NCI-H1930 (cell line): ENCODE data around the gene MEIS2.

Source experiments
- DNase-seq, 2 experiments: peaks; one replicate each; lab custom pipeline; 2025; lab: John Stamatoyannopoulos, UW

The MEIS2 gene

DNA sequence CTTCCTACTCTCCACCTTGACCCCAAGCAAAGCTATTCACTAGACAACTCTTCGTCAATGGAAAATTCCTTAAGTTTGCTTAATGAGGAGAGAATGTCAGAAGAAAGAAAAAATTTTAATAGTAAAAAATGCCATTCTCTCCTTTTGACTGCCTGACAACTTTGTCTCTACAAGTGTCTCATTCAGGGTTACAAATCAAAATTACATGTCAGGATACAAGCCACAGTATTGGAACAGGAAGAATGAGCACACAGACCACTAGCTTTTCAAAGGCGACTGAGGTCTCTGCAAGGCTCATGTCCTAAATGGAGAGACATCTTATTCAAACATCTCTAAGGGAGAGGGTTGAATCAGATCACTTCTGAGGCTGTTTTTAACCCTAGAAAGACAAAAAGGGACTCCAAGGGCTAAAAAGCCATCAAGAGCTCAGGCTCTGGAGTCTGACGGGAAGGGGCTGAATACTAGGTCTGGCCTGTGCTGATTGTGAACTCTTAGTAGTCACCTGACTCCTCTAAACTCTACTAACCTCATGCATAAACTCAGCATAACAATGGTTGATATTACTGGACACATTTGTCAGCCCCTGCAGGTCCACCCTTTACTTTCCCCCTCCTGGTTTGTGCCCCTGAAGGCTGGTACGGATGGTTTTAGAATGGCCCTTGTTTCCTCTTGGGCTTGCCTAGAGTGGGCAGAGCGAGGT is 12.8 kb upstream of the MEIS2 start:
- DNase-seq, result no peak

DNA sequence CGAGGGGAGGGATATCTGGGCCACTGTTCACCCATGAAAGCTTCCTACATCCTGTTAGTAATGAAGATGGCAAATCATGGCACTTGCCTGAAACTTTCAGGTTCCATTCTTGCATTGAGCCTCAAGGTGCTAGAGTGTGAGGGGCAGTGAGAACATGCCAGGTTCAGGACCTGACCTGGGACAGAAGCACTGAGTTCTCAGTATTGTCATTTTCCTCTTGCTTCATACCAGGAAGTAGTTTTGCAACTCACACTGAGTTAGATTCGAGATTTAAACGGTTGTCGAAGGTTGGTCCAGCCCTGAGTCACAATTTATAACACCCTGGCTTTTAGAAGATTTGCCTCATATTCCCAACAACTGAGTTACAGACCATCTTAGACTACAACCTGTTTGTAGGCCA is 11.8 kb upstream of the MEIS2 start:
- no peak for DNase-seq

DNA sequence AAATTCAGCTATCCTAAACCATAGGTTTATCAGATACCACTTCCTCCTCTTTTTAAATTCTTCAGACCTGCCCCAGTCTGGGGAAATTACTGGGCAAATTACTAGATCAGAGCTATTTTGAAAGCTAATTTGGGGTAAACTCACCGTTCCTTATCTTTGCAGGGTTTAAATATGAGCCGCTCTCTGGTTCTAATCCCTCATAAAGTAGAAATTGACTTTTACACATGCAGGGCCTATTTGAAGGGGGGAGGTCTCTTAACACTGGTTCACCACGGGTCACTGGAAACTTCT is 11.0 kb upstream of the MEIS2 start:
- DNase-seq, result no peak

DNA sequence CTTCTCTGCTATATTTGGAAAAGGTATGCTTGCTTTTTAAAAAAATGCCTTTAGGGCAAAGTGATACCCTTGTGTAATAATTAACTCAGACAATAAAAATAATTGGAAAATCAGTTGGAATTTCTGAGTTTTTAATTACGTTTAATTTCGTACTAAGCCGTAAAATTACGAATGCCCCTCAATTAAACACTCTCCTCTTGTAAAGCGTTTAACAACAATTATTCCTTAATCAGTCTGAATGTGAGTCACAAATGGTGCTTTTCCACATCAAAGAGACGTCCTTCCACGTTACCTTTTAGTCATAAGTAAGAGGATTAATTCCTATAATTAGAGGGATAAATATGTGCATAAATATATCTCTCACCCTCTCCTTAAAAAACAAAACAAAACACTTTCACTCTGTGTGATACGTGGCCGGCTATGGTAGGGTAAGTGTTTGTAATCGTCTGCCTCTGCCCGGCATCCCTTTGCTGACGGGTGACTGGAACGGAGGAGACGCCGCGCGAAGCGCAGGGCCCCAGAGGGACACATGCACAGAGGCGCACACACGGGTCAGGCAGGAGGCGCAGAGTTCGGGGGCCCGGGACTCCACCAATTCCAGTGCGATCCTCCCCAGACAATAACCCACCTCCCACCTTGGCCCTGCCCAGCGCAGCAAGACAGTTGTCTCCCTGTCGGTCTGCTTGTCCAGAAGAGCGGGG is 9.7 kb upstream of the MEIS2 start:
- DNase-seq, result no peak

DNA sequence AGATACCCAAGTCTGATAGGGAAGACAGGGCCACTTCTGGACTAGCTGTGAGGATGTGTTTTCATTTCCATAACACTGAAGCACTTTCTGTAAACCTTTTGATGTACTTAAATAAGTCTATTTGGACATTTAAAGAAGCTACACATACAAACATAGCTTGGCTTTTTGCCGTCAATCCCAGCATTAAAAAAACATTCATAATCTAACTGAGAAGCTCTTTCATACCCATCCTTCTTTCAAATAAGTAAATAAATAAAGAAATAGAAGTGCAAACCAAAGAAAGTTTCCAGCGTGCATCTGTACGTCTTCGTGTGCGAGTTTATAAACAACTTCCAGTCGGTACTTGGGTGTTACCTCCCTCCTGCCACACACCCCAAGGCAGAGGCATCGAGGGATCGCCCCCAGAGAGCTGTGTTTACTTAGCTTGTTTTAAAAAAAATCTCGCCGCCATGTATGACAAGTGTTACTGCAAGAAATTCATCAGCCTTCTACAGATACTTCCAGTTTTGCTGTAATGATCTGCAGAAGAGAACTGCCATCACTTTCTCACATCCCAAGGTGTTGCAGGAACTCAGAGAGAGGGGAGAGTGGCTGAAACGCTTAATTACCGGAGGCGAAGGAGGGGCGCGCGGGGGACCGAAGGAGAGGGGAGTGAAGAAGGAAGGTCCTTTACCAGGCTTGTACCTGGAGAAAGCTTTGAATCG is 9.0 kb upstream of the MEIS2 start:
- DNase-seq, result no peak

DNA sequence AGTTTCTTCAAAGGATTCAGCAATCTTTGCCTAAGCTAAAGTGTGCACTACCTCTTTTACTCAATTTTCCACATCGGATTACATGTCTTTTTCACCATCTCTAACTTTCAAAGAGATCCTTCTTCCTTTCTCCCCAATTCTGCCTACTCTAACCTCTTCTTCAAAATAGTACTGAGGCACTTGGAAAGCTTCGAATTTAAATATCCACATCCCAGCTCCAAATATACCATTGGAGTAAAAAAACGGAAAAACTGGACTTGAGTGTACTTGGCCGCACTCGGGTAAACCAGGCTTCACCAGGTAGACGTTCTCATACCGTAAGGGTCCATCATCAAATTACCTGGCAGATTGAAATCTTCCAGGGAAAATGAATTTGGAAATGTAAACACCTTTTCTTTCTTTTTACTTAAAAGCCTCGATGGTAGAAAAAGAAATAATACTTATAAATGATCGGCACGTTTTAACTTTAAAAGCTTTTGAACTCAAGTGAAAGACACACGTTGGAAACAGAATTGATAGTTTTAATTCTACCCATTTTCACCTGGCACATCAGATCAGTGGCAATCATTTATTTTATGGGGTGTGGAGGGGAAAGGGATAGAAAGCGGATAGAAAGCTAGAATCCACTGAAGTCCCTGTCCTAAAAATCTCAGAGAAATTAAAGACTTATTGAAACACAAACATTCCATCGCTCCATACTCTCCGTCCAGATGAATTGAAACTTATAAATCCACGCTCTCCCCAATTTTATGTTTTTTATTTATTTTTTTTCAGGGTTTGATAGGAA is 8.2 kb upstream of the MEIS2 start:
- DNase-seq, result no peak

DNA sequence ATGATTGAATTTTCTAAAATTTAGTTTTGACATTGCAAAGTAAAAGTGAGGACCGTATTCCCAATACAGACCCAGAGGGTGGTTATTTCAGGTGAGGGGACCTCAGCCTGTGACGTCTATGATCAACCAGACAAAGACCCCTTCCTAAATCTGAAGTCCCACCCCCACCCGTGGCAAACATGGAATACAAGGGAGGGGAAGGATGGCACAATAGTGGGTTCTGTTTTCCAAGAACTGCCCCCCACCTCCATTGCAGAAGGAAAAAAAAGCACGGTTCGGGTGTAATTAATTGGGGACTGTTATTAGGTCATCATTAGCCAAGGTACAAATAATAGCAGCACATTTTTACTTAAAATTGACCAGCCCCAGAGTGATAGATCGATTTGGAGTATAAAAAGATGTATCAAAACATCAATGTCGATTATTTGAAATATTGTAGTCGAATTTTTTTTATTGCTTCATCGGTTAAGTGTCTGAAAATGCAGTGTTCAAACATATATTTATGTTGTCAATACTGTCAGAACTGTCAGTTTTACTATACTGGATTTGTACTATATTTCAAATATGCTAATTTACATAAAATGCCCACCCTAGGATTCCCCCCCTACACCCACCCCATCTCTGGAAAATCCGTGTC is 7.5 kb upstream of the MEIS2 start:
- DNase-seq, result no peak

DNA sequence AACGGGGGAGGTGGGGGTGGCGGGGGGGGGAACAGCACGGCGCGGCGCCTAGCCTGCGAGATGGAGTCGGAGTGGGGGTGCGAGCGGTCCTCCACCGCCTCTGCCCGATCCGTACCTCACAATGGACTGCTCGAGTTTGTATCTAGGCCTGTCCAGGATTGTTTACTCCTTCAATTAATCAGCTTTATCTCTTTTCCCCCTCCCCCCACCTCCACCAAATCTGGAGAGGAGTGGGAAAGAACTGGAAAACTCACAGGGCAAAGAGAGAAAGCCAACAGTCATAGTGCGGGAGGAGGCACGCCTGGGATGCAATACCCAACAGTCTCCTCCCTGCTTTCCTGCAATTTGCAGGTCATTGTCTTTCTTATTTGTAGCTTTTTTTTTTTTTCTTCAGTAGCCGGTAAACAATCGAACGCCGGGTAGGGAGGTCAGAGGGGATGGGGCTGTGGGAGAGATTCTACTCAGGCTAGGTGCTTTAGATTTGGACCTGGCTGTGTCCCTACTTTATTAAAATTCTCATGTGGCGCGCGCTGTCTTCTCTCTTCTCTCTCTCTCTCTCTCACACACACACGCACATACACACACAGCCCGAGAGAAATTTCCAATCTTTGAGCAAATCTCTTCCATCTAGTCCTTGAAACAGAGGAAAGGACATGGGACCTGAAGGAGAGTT is 6.9 kb upstream of the MEIS2 start:
- no peak for DNase-seq

DNA sequence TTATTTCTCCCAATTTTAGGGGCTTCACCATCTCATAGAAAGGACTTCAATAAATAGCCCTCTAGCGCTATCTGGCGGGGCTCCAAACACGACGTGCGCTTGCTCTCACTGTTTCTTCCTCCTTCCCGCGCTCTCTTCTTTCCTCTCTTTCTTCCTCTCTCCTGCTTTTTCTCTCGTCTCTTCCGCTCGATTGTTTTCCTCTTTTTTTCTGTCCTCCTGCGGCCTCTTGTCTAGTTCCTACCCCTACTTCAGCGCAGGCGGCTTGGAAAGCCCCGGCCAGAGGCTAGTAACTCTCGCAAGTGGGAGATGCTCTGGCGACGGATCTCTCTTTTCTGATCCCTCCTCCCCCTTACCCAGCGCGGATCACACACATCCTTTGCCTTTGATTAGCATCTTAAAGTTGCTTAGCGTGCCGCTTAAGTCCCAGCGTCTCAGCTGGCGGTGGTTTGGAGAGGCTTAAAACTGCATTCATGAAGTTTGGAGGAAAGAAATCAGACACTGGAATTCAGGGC is 6.2 kb upstream of the MEIS2 start:
- no peak for DNase-seq

DNA sequence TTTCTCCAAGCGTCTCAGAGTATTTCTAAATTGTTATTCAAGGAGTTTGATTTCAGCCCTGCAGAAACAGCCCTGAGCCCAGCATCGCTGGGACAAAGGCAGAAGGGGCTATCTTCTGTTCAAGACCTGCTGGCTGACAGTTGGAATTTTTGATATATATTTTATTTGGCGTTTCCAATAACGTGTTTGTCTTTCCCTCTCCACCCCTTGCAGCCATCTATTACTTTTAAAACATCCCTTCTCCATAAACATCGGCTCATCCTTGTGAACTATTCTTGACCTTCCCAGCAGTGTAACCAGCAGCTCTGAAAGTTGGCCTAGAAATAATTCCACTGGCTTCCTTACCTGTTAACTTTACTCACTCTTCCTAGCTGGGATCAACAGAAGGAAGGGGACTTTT is 5.5 kb upstream of the MEIS2 start:
- DNase-seq, result no peak

DNA sequence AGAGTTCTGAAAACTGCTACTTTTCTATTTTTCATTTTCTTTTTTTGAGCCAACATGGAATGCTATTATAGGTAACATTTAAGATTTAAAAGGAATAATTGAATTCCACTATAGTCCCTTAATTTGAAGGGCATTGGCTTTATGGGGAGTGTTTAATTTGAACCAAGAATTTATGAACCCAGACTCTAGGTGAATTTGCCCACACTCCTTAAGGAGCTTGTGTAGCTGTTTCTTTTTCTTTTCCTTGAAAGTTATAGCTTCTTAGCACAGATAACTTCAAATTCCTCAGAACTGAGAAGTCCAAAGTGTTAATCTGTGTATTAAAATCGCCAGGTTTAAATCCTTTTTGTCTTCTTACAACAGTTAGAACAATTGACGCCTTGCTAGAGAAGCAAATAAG is 4.7 kb upstream of the MEIS2 start:
- DNase-seq, result no peak

DNA sequence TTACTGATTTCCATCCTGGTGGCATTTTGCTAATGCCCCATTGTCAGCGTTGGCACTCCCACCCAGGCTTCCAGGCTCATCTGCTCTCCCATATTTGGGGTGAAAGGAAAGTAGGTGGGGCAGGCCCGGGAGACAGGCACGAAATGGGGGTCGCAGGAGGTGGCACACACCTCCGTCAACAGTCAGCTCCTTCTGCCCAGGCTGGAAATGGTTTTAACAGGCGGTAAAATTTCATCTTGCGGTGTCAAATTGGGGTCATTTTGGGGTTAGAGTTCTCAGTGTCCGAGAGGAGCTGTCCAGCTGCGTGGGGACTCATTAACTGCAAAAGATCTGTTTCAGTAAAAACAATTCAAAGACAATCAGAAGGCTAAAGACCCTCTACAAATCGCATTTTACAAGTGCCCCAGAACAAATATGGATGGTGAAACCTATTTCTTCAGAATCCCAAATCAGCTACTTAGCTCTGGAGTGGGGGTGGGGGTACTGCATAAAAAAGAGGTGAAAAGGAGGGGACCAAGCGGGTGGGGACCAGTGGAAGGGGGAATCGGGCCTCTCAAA is 4.2 kb upstream of the MEIS2 start:
- no peak for DNase-seq

DNA sequence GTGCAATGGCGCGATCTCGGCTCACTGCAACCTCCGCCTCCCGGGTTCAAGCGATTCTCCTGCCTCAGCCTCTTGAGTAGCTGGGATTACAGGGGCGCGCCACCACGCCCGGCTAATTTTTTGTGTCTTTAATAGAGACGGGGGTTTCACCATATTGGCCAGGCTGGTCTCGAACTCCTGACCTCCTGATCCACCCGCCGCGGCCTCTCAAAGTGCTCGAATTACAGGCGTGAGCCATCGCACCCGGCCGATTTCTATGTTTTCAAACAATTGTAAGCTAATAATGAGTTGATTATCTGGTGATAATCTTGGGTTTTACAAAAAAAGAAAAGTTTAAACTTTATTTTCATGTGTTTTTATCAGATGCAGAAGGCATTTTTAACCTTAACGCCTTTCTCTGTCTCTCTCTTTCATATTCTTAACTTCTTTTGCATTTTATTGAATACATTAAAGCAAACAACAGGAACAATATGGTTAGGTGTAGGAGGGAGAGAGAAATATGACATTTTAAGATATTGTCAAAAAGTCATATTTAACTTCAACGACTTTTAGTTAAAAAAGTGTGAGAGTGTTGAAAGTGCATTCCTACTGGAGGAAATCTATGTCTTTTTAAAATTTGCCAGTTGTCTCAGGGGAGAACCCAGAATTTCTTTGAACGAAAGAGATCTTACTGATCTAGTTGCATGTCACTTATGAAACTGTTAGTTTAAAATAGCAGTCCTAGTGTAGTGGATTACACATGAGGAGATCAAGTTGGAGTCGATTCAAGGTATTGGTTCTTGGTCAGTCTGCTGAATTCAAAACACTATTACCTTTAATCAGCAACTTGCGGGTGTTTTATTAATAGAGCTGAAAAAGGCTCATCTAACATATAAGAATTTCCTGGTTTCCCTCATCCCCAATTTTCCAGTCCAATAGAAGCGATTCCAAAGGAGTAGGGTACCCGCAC is 3.4 kb upstream of the MEIS2 start:
- DNase-seq, result no peak

DNA sequence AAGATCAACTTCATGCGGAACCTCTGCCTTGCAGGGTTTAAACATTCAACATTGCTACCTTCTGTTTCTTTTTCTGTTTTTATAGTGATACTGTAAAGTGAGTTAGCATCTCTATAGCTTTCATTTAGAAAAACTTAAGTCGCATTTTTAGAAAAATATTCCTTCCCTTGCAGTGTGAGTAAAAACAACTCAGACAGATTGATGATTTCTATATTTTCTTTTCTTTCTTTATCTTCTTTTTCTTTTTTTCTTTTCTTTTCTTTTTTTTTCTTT is 2.8 kb upstream of the MEIS2 start:
- DNase-seq, result no peak

DNA sequence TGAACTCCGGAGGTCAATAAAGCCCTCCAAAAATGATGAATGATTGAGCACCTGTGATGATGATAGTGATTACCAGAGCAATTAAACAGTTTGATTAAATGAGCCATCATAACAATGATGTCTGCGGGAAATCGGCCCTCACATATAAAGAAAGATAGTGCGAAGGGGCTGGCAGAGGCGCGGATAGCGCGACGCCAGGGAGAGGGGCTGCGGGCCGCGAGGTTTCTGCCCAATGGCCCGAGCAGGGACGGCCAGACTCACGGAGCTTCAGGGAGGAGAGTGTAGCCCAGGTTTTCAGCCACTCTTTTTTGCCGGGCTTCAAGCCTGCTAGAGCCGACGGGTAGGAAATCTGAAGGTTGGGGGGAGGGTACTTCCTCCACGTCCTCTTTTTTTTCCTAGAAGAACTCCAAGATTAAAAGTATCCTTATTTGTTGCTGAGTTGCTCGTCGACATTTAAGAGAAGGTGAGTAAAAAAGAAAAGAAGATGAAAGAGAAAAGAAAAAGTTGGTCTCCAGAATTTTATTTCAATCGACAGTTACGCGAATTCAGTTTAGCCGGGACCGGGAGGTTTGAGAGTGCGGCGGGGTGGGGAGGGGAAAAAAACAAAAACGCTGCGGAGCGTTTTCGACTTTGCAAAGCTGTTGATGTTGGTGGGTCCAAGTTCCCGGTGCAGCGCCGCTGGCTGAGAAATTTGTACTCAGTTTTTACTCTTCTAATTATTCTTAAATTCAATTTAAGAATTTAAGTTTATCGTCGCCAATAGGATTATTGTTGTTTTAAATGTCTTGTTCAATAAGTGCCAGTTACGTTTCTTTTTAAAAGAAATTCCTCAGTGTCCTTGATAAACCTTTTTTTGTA is 2.2 kb upstream of the MEIS2 start:
- peak in 1 of 2 experiments; percentile 20 for DNase-seq

DNA sequence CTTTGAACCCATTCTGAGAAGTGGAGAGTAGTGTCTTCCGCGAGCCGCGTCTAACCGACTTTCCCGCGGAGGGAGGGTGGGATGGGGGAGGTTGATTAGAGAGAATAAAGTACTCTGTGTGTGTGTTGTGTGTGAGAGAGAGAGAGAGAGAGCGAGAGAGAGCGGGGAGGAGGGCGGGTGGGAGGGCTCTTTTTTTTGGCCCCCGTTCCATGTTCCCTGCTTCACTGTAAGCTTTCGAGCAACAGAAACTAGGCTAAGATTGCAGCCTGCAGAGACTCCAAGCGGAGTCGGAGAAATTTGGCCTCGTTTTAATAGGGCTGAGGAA is 1.6 kb upstream of the MEIS2 start:
- no peak for DNase-seq

DNA sequence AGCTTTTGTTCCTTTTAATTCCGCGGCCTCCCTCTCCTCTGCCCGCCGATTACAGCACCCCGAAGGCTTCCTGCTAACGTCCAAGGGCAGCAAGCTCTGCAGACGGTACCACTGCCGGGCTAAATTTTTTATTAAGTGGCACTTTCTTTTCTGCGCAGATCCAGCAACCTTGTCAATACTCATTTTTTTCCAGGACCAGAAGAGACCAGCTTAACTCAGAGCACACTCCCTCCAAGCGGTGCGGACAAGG is 542 bp upstream of the MEIS2 start:
- peak; percentile 55 to 56 for DNase-seq

DNA sequence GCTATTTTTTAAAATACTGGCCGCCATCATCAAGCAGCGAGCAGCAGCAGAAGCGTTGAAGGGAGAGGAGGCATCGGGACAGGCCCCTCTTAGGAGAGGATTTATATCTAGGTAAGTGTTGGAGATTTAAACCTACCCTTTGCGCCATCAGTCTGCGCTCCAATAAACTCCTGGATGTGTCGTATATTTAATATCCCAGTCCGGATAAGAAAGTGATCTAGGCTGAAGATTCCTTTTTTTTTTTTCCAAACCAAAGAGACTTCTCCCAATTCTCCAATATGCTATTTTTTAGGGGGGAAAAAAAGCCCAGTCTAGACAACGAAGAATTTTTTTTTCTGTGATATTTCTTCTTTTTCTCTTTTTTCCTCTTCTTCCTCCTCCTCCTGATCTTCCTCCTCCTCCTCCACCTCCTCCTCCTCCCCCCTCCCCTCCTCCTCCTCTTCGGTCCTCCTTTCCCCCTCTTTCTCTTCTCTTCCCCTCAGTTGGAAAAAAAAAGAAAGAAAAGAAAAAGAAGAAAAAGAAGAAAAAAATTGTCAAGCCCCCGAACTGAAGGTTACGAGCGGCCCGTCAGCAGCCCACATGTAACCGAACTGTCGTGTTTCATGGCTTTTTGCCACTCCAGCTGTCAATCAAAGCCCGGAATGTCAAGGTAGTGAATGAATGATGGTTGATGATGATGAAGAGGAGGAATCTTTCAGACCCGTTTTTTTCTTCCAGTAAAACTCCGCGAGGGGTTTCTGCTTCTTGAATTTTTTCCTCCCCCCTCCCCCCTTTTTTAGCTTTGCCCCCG is 835 bp downstream of the MEIS2 start:
- DNase-seq, result no peak
